GM12878 (cell line): ENCODE data around the gene FAM163A. TPM values are rescaled to one million over a fixed set of nuclear protein-coding genes. Genes with fewer than 3 reads are reported as not detected.

Experiments
- ATAC-seq: fragments of 200-7000 bp; cut with Tn5 transposase; 3 replicates; pipeline ENCODE4 v1.9.1; 2020; ENCODE audit warnings: mild to moderate bottlenecking, moderate library complexity
- BruUV-seq: library from RNA; stranded (reverse); fragments of 400-500 nt; replicated peaks from 2 replicates; lab custom pipeline; 2021; lab: Mats Ljungman, UMichigan
- CTCF ChIA-PET: fragments of 300-600 bp; sonication (Branson Sonifier 250); formaldehyde crosslinking; extraction: SDS; loops from one replicate; lab custom pipeline; 2021; ENCODE audit warnings: inconsistent platforms; lab: Yijun Ruan, JAX
- POLR2A ChIA-PET: fragments of 350-600 bp; formaldehyde crosslinking; extraction: SDS; loops from one replicate; lab custom pipeline; 2021; ENCODE audit warnings: inconsistent platforms; lab: Charles Lee
- RAD21 ChIA-PET: fragments of 300-600 bp; sonication (Branson Sonifier 250); formaldehyde crosslinking; loops from one replicate; lab custom pipeline; 2023; ENCODE audit warnings: antibody characterized with exemption; ENCODE audit not compliant: unreplicated experiment; lab: Charles Lee
- SMC1A ChIA-PET: fragments of 300-600 bp; sonication (Branson Sonifier 250); formaldehyde crosslinking; loops from one replicate; lab custom pipeline; 2023; ENCODE audit not compliant: unreplicated experiment, uncharacterized antibody; lab: Charles Lee
- DNase-seq: peaks from one replicate; pipeline ENCODE4 v3.0.0-alpha.2; 2011; ENCODE audit warnings: low read depth, low spot score
- FAIRE-seq: peaks from 3 replicates; lab custom pipeline; 2011; peaks lifted over from hg19 to GRCh38; lab: Jason Lieb, UNC
- H2AFZ ChIP-seq: 2 replicates; pipeline ENCODE4 v1.6.0; 2011; ENCODE audit warnings: low read depth, low read length, control low read depth; ENCODE audit not compliant: control insufficient read depth
- H3K27ac ChIP-seq: 2 replicates; pipeline ENCODE4 v1.5.1; 2011; ENCODE audit warnings: control low read depth; ENCODE audit not compliant: control insufficient read depth, insufficient read depth
- H3K27me3 ChIP-seq, 2 experiments: replicated peaks in 1 of 2; 2 replicates each; pipeline versions ENCODE4 v1.6.0 to v1.6.1; 2011; ENCODE audit warnings: low read length in 1 of 2; ENCODE audit not compliant: control insufficient read depth in 2 of 2, insufficient read depth in 2 of 2
- H3K36me3 ChIP-seq, 2 experiments: 2 replicates each; pipeline ENCODE4 v1.5.1; 2011; ENCODE audit warnings: low read length in 1 of 2; ENCODE audit not compliant: control insufficient read depth in 2 of 2, insufficient read depth in 2 of 2
- H3K4me1 ChIP-seq: 2 replicates; pipeline ENCODE4 v1.6.1; 2011; ENCODE audit warnings: mild to moderate bottlenecking, low read length, moderate library complexity, mixed read lengths; ENCODE audit not compliant: control insufficient read depth, insufficient read depth
- H3K4me2 ChIP-seq: 2 replicates; pipeline ENCODE4 v1.6.0; 2011; ENCODE audit warnings: control low read depth; ENCODE audit not compliant: control insufficient read depth, insufficient read depth
- H3K4me3 ChIP-seq: fragments of 200-600 bp; sonication (generic); 2 replicates; pipeline ENCODE4 v1.5.1; 2016
- H3K79me2 ChIP-seq: 2 replicates; pipeline ENCODE4 v1.6.0; 2011; ENCODE audit warnings: low read length; ENCODE audit not compliant: control insufficient read depth, insufficient read depth
- H3K9ac ChIP-seq: 2 replicates; pipeline ENCODE4 v1.8.0; 2011; ENCODE audit warnings: low read length, control low read depth, mixed read lengths; ENCODE audit not compliant: control insufficient read depth, insufficient read depth
- H3K9me3 ChIP-seq: replicated peaks from 3 replicates; pipeline ENCODE4 v1.5.1; 2011; ENCODE audit warnings: mild to moderate bottlenecking, low read length; ENCODE audit not compliant: control insufficient read depth, insufficient read depth
- H4K20me1 ChIP-seq: 2 replicates; pipeline ENCODE4 v1.6.0; 2011; ENCODE audit not compliant: control insufficient read depth, insufficient read depth
- BMI1 ChIP-seq: fragments of 450-650 bp; IDR thresholded peaks from 2 replicates; pipeline ENCODE4 v1.6.1; 2016; ENCODE audit warnings: mild to moderate bottlenecking, moderate library complexity, borderline replicate concordance
- MAX ChIP-seq: IDR thresholded peaks from 2 replicates; pipeline ENCODE4 v1.6.1; 2012; ENCODE audit warnings: low read depth, low read length, improper control_type of control experiment
- MEF2A ChIP-seq: IDR thresholded peaks from 2 replicates; pipeline ENCODE4 v1.6.1; 2011; ENCODE audit warnings: low read depth, mild to moderate bottlenecking, low read length, moderate library complexity; ENCODE audit not compliant: insufficient read depth
- SREBF2 ChIP-seq: IDR thresholded peaks from 2 replicates; pipeline ENCODE4 v1.6.1; 2012; ENCODE audit warnings: mild to moderate bottlenecking, low read length
- ZNF24 ChIP-seq: fragments of 450-650 bp; IDR thresholded peaks from 2 replicates; pipeline ENCODE4 v1.6.1; 2017; ENCODE audit warnings: antibody characterized with exemption, mild to moderate bottlenecking
- WGBS: methylation state at CpG from one replicate; pipeline ENCODE4 v1.1.6; 2016; ENCODE audit warnings: low lambda C conversion rate; ENCODE audit not compliant: insufficient replicate concordance, insufficient coverage; ENCODE audit errors: missing lambda C conversion rate; 5-methylcytosine and 5-hydroxymethylcytosine counted together
- in situ Hi-C: fragments of 300-500 bp; cut with MboI; formaldehyde crosslinking; loops from 9 replicates; pipeline ENCODE4 v1.14.3; 2018; ENCODE audit warnings: mixed read lengths
- intact Hi-C: fragments of 100-400 bp; cut with micrococcal nuclease; formaldehyde crosslinking; loops from one replicate; pipeline ENCODE4 v1.14.2; 2022; ENCODE audit not compliant: unreplicated experiment
- polyA plus RNA-seq, 11 experiments: library from polyadenylated mRNA; depleted of rRNA in 4 of 11; unstranded in 6 of 11; stranded (reverse) in 5 of 11; fragments of >200 nt; fragmentation: Nextera tagmentation in 4 of 11; fragmentation: Illumina TruSeq in 1 of 11; extraction: Ambion mirVana in 4 of 11; extraction: Trizol in 1 of 11; gene quantifications; 1 replicate in 1 of 11; 2 replicates in 10 of 11; pipeline versions ENCODE4 v1.2.1 to v1.2.3, GENCODE V29; 2011 to 2016; ENCODE audit warnings: inconsistent platforms in 2 of 11, missing spikeins in 2 of 11, low read depth in 1 of 11
- total RNA-seq, 4 experiments: library from RNA; depleted of rRNA in 3 of 4; stranded (reverse); fragments of >200 nt in 3 of 4; fragmentation: Illumina TruSeq in 1 of 4; extraction: Trizol in 1 of 4; gene quantifications; 2 replicates each; pipeline versions ENCODE4 v1.2.1 to v1.2.3, GENCODE V29; 2013 to 2021

Gene FAM163A
- total and polyA plus RNA-seq, 10 of the 15 experiments (the other 5 are each of a cell fraction or from before 2014, with no cell fraction given), result not detected

- no peak overlapping the region; the same call in 1 of the 2 replicates for H3K4me2 ChIP-seq
- CTCF ChIA-PET, result interaction anchor here (0.8 to 19.2 kb wide), 60 partner anchors 8 to 787 kb away, joined by 3 to 938 read pairs (median 5); partner anchors contain the start of gene CEP350
- DNase-seq, result no peak
- no peak overlapping the region for H2AFZ ChIP-seq
- POLR2A ChIA-PET, result interaction anchor here (0.6 to 2.1 kb wide), 2 partner anchors 104 to 128 kb away, joined by 3 to 8 read pairs; no protein-coding TSS in a partner anchor
- no peak overlapping the region for H3K4me3 ChIP-seq
- RAD21 ChIA-PET, result interaction anchor here (0.9 to 13.1 kb wide), 18 partner anchors 10 to 365 kb away, joined by 3 to 474 read pairs (median 4); partner anchors contain the start of gene CEP350
- no peaks in the 10 kb centered on the region for H3K9me3 ChIP-seq
- H3K79me2 ChIP-seq, result no peaks in the 10 kb centered on the region
- in situ Hi-C loops, result loop anchor here (25.0 kb wide), 1 partner anchor 727 kb away; the partner anchor contains the start of gene TOR3A
- H3K4me1 ChIP-seq, result peaks cover 10% of the 10 kb centered on the region
- intact Hi-C loops, result loop anchor here (1.0 kb wide), 1 partner anchor 108 kb away; no protein-coding TSS in a partner anchor
- SMC1A ChIA-PET, result interaction anchor here (0.6 to 10.8 kb wide), 20 partner anchors 8 to 562 kb away, joined by 3 to 295 read pairs (median 4); no protein-coding TSS in a partner anchor
- peaks cover 2 to 12% of the 10 kb centered on the region in 2 experiments for H3K27me3 ChIP-seq
- 44% methylated on average over 28 of the region's 28 CpGs for WGBS
- ATAC-seq, result no peak
- TF ChIP-seq SREBF2 (no peak), ZNF24 (no peak)
- TF ChIP-seq, all 136 proteins: peak for 0
- H3K36me3 ChIP-seq, result no peaks in the 10 kb centered on the region
- no peaks in the 10 kb centered on the region for H4K20me1 ChIP-seq
- H3K27ac ChIP-seq, result no peak overlapping the region
- BruUV-seq, result no TSS peak
- no peak for FAIRE-seq
- H3K9ac ChIP-seq, result no peak overlapping the region
Observed at GRCh38 chr1:179813626-179814545, 70.8 kb downstream of the FAM163A start.

DNA sequence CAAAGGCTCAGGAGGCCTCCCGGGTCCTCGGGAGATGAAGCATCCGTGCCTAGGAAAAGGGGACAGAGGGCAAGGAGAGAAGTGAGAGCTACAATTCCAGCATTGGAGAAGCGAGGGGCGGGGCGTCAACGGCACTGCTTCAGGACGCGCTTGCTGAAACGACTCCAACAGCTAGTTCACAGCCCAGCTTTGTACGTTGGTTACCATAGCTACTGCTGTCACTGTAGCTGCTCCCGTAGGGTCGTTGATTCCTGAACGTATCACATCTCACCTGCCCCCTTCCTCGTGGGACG, 71.4 kb downstream of the FAM163A start:
- Histone ChIP-seq H2AFZ (peak overlapping the region; percentile 72), H3K36me3 (no peaks in the 10 kb centered on the region), H3K4me3 (no peak overlapping the region), H3K9ac (no peak overlapping the region)
- in situ Hi-C loops, result loop anchor here (25.0 kb wide), 1 partner anchor 727 kb away; the partner anchor contains the start of gene TOR3A
- ChIA-PET CTCF (interaction anchor here (0.7 to 19.2 kb wide), 69 partner anchors 9 to 787 kb away, joined by 3 to 938 read pairs (median 4); partner anchors contain the start of gene CEP350), POLR2A (interaction anchor here (0.6 to 2.1 kb wide), 2 partner anchors 104 to 127 kb away, joined by 3 to 8 read pairs; no protein-coding TSS in a partner anchor)
- 11% methylated on average over 16 of the region's 16 CpGs for WGBS
- TF ChIP-seq MAX (0 out of 2 replicates have a peak, but pooled peaks have one; percentile 17), BMI1 (peak; percentile 34; the same call in 1 of the 2 replicates), MEF2A (no peak)
- TF ChIP-seq, all 136 proteins: peak for 2
- ATAC-seq (peak; percentile 31; the same call in 2 of the 3 replicates), DNase-seq (no peak), FAIRE-seq (no peak)
- H3K9me3 ChIP-seq, result no peaks in the 10 kb centered on the region
- H4K20me1 ChIP-seq, result no peaks in the 10 kb centered on the region
- H3K27me3 ChIP-seq, result peaks cover 2 to 12% of the 10 kb centered on the region in 2 experiments
- BruUV-seq, result no TSS peak
- SMC1A ChIA-PET, result interaction anchor here (0.6 to 10.8 kb wide), 25 partner anchors 9 to 562 kb away, joined by 3 to 295 read pairs (median 4); no protein-coding TSS in a partner anchor
- H3K79me2 ChIP-seq, result no peaks in the 10 kb centered on the region
- RAD21 ChIA-PET, result interaction anchor here (0.7 to 13.1 kb wide), 19 partner anchors 9 to 365 kb away, joined by 3 to 474 read pairs (median 4); partner anchors contain the start of gene CEP350
- no peak overlapping the region for H3K27ac ChIP-seq
- peaks cover 10% of the 10 kb centered on the region for H3K4me1 ChIP-seq
- H3K4me2 ChIP-seq, result peak overlapping the region; percentile 97
- intact Hi-C loops, result loop anchor here (1.0 kb wide), 1 partner anchor 108 kb away; no protein-coding TSS in a partner anchor
